ENCODE data around the gene RNF144A. TPM values are rescaled to one million over a fixed set of nuclear protein-coding genes. Genes with fewer than 3 reads are reported as not detected.

The RNF144A gene
- total RNA-seq, 3 donors from 2014 or later (not counting 1 experiment from before 2014, with no cell fraction given) = 17.3 to 36.7 (median 19.0) TPM

- H3K9me3 Mint-ChIP-seq = no peaks in the 10 kb centered on the region
- TF ChIP-seq CTCF (IDR thresholded peaks at IDR 0.05) = no peak
- H3K27ac ChIP-seq (ENCODE audit: low read length) = no peak overlapping the region
- H3K4me1 Mint-ChIP-seq = no peaks in the 10 kb centered on the region
- intact Hi-C loops (cut with micrococcal nuclease) = no loop called here
- DNase-seq = no peak
- no peaks in the 10 kb centered on the region for H3K9me3 ChIP-seq (ENCODE audit: control insufficient read depth, insufficient read depth, low read length)
- H3K4me3 ChIP-seq (ENCODE audit: low read length) = no peak overlapping the region
- H3K27ac Mint-ChIP-seq = no peak overlapping the region
- peaks cover 32% of the 10 kb centered on the region for H3K36me3 ChIP-seq (ENCODE audit: control insufficient read depth, insufficient read depth, low read length)
- no peak for ATAC-seq
- WGBS (ENCODE audit: insufficient coverage) = 90% methylated on average over 11 of the region's 11 CpGs
- H3K4me1 ChIP-seq (ENCODE audit: control insufficient read depth, insufficient read depth, low read length) = no peaks in the 10 kb centered on the region
- peaks cover 7% of the 10 kb centered on the region for H3K36me3 Mint-ChIP-seq
- H3K27me3 Mint-ChIP-seq (ENCODE audit: low read depth in 2 of 2) = no peaks in the 10 kb centered on the region
- no peak overlapping the region for H3K4me3 Mint-ChIP-seq
- no peaks in the 10 kb centered on the region for H3K27me3 ChIP-seq (ENCODE audit: control insufficient read depth, insufficient read depth, low read length)
These were observed 105.5 kb downstream of the RNF144A start for GRCh38 chr2:7022492-7023385.

- no peak for TF ChIP-seq CTCF (IDR thresholded peaks at IDR 0.05)
- Histone ChIP-seq H3K36me3 (ENCODE audit: control insufficient read depth, insufficient read depth, low read length) (peaks cover 34% of the 10 kb centered on the region), H3K27ac (ENCODE audit: low read length) (no peak overlapping the region), H3K4me3 (ENCODE audit: low read length) (no peak overlapping the region), H3K27me3 (ENCODE audit: control insufficient read depth, insufficient read depth, low read length) (no peaks in the 10 kb centered on the region), H3K9me3 (ENCODE audit: control insufficient read depth, insufficient read depth, low read length) (no peaks in the 10 kb centered on the region), H3K4me1 (ENCODE audit: control insufficient read depth, insufficient read depth, low read length) (no peaks in the 10 kb centered on the region)
- WGBS (ENCODE audit: insufficient coverage) = 100% methylated on average over 2 of the region's 2 CpGs
- H3K27ac Mint-ChIP-seq = no peak overlapping the region
- H3K4me3 Mint-ChIP-seq = no peak overlapping the region
- no peaks in the 10 kb centered on the region for H3K9me3 Mint-ChIP-seq
- H3K4me1 Mint-ChIP-seq = peaks cover 0 to 7% of the 10 kb centered on the region in 2 donors
- no peak for DNase-seq
- ATAC-seq = no peak
- peaks cover 7% of the 10 kb centered on the region for H3K36me3 Mint-ChIP-seq
- intact Hi-C loops (cut with micrococcal nuclease) = no loop called here
- H3K27me3 Mint-ChIP-seq (ENCODE audit: low read depth in 2 of 2) = no peaks in the 10 kb centered on the region
These were observed 106.3 kb downstream of the RNF144A start for GRCh38 chr2:7023542-7023941.

- Histone ChIP-seq H3K4me3 (ENCODE audit: low read length) (no peak overlapping the region), H3K4me1 (ENCODE audit: control insufficient read depth, insufficient read depth, low read length) (no peaks in the 10 kb centered on the region), H3K27ac (ENCODE audit: low read length) (no peak overlapping the region), H3K27me3 (ENCODE audit: control insufficient read depth, insufficient read depth, low read length) (no peaks in the 10 kb centered on the region), H3K9me3 (ENCODE audit: control insufficient read depth, insufficient read depth, low read length) (no peaks in the 10 kb centered on the region), H3K36me3 (ENCODE audit: control insufficient read depth, insufficient read depth, low read length) (peaks cover 35% of the 10 kb centered on the region)
- Mint-ChIP-seq H3K36me3 (peaks cover 7% of the 10 kb centered on the region), H3K27ac (no peak overlapping the region), H3K4me3 (no peak overlapping the region), H3K9me3 (no peaks in the 10 kb centered on the region), H3K4me1 (peaks cover 0 to 8% of the 10 kb centered on the region in 2 donors), H3K27me3 (ENCODE audit: low read depth in 2 of 2) (no peaks in the 10 kb centered on the region)
- ATAC-seq = no peak
- 95% methylated on average over 18 of the region's 18 CpGs for WGBS (ENCODE audit: insufficient coverage)
- DNase-seq = no peak
- intact Hi-C loops (cut with micrococcal nuclease) = no loop called here
- no peak for TF ChIP-seq CTCF (IDR thresholded peaks at IDR 0.05)
These were observed 107.0 kb downstream of the RNF144A start for GRCh38 chr2:7024261-7024660.

All from natural killer cell (primary cell).